ENCODE measurements around the gene MRPS2.
"Not testable (repeated sequence)": the region's sequence is repeated elsewhere in the genome, so short reads cannot be mapped to it uniquely, and the experiment has no call there.

MRPS2 gene

DNA sequence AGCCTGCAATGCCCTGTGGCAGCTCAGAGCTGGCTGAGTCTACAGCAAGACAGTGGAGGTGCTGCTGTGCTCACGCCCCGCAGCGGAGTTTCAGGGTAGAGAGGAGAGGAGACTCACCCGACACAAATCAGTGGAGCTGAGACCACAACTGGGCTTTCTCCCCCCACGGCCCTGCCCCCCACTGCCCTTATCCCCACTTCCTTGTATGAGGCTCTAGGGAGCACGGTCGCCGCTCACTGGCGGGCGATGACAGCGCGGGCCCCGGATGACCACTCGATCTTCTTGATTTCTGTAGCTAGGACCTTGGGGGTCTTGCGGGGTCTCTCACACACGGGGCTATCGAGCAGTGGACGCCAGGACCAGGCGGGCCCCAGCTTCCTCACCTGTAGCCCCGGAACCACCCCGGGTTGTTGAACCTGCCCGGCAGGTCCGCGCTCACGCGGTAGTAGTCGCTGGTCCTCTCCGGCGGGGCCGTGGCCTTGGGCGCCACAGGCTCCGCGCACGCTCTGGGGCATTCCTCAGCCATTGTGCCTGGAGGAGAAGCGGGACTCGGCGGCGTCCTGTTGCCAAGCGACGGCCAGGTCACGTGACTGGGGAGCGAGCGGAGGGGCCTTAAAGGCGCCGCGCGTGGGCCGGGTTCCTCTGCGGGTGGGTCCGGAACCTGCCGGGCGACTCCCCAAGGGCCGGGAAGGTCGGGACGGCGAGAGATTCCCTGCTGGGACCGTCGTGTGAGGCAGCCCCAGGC is 984 bp upstream of the MRPS2 start:
- peak; percentile 93 for DNase-seq (ENCODE audit: low spot score)

- no peak for DNase-seq (ENCODE audit: low spot score)
Observed at GRCh38 chr9:135500071-135500524, 384 bp upstream of the MRPS2 start.

GRCh38 chr9:135501261-135502167 is 1.0 kb downstream of the MRPS2 start:
- DNase-seq (ENCODE audit: low spot score): peak; percentile 80

- no peak for DNase-seq (ENCODE audit: low spot score)
Observed at GRCh38 chr9:135502168-135502872, 1.8 kb downstream of the MRPS2 start.

- DNase-seq (ENCODE audit: low spot score): no peak
Observed at GRCh38 chr9:135502873-135503321, 2.4 kb downstream of the MRPS2 start.

GRCh38 chr9:135503371-135504261 is 3.1 kb downstream of the MRPS2 start:
- DNase-seq (ENCODE audit: low spot score): no peak

- DNase-seq (ENCODE audit: low spot score): peak; percentile 80
Observed at GRCh38 chr9:135504262-135505243, 4.1 kb downstream of the MRPS2 start.

GRCh38 chr9:135505406-135506187 is 5.1 kb downstream of the MRPS2 start:
- no peak for DNase-seq (ENCODE audit: low spot score)

DNA sequence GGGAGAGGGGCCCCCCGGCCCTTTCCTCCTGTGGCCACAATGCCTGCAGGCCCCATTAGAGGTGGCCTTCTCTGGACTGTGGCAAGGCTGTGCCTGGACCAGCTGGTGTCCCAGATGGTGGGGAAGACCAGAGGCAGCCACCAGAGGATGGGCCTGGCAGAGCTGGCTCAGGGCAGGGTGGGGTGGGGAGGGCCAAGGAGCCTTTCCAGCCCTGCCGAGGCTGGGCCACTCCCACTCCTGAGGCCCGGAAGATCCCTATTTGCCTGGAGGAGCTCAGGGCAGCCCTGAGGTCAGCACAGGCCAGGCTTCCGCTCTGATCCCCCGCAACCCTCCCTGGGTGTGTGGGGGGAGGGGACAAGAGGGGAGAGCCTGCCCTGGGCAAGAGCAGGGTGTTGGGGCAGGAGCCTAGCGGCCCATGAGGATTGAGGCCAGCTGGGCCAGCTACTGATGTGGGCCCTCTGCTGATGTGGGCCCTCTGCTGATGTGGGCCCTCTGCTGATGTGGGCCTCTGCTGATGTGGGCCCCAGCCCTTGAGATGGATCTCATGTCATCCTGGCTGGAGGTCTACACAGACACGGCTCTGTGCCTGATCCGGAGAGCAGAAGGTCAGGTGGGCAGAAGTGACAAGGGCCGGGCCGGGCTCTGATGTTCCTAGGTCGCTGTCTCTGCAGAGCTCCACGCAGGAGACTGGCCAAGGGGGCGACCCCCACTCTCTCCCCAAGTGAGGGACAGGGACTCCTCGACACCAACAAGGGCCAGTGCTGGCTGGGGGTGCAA is 6.0 kb downstream of the MRPS2 start:
- DNase-seq (ENCODE audit: low spot score): no peak

DNA sequence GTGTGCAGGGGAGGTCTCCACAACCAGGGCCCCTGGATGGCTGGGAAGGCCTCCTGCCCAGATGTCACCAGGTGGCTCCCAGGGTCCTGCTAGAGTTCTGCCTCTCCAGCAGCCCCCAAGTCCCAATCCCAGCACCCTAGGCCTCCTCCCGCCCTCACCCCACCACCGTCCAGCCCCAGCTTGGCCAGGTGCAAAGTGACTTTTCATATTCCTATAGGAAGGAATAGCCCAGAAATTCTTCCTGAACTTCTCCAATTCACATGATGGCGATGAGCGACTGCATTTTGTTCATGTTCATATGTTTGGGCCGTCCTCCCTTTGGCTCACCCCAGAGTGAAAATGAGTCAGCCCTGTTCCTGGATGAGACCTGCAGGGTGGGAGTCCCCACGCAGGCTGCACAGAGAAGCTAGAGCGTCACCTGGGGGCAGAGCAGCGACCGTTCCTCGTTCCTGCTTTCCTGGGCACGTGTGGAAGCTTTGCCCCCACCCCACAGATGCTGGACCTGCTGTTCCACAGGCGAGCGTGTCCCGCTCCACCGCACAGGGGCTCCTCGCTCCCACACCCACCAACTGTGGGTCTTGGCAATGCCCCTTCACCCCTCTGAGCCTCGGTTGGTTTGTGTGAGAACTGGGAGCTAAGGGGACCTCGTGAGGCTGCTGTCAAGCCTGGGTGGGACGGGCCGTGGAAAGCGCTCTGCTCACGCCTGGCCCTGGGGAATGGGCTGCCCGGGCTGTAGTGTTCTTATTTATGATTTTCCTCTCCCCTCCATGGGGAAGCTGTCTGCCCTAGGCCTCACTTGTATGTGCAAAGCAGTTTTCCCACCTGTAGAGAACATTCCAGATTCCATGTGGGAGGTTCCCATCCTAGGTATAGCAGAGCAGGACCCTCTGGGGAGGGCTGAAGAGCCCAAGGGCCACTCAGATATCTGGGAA is 6.9 kb downstream of the MRPS2 start:
- DNase-seq (ENCODE audit: low spot score): no peak

DNA sequence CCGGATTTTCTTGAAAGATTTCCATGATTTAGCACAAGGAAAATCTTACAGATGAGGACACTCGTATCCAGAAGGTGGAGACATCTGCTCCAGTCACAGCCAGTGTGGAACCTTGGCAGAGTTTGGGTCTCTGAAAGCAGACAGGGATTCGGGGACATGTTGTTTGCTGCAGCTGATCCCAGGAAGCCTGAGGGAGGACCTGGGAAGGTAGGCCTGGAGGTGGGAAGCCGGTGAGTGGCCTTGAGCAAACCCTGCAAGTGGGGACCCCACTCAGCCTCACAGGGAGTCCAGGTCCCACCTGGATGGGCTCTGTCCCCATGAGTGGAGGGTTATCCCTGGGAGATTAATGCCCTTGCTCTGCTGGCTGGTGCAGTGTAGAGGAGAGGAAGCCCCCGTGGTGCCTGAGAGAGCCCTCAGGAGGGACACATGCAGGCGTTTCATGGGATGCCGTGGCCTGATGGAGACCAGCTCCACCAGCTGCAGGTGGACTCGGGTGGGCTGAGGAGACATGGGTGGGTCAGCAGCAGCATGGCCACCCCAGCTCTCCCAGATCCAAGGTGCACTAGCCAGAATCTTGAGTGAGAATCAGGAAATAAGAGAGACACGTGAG is 7.8 kb downstream of the MRPS2 start:
- DNase-seq (ENCODE audit: low spot score): no peak

- DNase-seq (ENCODE audit: low spot score): no peak
Observed at GRCh38 chr9:135509458-135509857, 9.0 kb downstream of the MRPS2 start.

DNA sequence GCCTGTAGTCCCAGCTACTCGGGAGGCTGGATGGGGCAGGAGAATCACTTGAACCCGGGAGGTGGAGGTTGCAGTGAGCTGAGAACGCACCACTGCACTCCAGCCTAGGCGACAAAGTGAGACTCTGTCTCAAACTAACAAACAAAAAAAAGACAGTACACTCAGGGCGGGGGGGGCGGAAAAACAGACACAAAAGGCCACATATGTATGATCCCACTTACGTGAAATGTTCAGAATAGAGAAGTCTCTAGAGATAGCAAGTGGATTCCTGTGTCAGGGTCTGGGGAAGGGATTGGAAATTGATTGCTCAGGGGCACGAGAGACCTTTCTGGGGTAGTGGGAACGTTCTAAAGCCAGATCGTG is 11.7 kb downstream of the MRPS2 start:
- DNase-seq (ENCODE audit: low spot score): no peak

- DNase-seq (ENCODE audit: low spot score): peak; percentile 6
Observed at GRCh38 chr9:135512904-135513303, 12.4 kb downstream of the MRPS2 start.

- peak; percentile 20 for DNase-seq (ENCODE audit: low spot score)
Observed at GRCh38 chr9:135513351-135513846, 12.9 kb downstream of the MRPS2 start.

- not testable (repeated sequence) for DNase-seq (ENCODE audit: low spot score)
Observed at GRCh38 chr9:135513906-135514305, 13.4 kb downstream of the MRPS2 start.

Measured in D341Med (cell line).